ENCODE data around the gene PRG2.

DNA sequence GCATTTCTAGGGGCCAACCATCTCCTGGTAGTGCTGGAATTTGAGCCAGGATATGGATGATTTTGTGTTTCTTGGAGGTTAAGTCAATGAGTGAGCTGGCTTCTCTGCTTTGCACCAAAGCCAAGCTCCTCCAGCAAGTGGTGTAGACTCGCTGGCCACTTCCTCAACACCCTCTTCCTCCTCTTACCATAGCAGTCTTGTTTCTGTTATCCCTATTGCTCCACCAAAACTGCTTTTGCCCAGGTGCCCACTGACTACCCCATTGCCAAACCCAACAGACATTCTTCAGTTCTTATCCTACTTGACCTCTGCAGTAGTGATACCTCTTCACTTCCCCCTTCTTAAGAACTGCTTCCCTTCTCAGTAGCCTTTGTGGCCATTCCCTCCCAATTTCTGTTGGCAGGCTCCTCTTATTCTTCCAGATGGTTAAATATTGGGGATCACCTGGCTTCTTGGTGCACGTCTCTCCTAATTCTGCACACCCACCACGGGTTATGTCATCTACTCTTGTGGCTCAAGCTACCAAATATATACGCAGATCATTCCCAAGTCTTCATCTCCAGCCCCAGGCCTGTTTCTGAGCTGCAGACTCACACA is 7.0 kb upstream of the PRG2 start:
- TF ChIP-seq, protein P1, sequence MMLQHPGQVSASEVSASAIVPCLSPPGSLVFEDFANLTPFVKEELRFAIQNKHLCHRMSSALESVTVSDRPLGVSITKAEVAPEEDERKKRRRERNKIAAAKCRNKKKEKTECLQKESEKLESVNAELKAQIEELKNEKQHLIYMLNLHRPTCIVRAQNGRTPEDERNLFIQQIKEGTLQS (CRISPR knock-in tag; conservative IDR thresholded peaks at IDR 0.05) = no peak
- TF ChIP-seq, protein P2, sequence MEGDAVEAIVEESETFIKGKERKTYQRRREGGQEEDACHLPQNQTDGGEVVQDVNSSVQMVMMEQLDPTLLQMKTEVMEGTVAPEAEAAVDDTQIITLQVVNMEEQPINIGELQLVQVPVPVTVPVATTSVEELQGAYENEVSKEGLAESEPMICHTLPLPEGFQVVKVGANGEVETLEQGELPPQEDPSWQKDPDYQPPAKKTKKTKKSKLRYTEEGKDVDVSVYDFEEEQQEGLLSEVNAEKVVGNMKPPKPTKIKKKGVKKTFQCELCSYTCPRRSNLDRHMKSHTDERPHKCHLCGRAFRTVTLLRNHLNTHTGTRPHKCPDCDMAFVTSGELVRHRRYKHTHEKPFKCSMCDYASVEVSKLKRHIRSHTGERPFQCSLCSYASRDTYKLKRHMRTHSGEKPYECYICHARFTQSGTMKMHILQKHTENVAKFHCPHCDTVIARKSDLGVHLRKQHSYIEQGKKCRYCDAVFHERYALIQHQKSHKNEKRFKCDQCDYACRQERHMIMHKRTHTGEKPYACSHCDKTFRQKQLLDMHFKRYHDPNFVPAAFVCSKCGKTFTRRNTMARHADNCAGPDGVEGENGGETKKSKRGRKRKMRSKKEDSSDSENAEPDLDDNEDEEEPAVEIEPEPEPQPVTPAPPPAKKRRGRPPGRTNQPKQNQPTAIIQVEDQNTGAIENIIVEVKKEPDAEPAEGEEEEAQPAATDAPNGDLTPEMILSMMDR (IDR thresholded peaks at IDR 0.05) = no peak
- no peak for TF ChIP-seq ZNF425 (CRISPR knock-in tag; conservative IDR thresholded peaks at IDR 0.05)
- TF ChIP-seq NFATC4 (CRISPR knock-in tag; IDR thresholded peaks at IDR 0.05) = no peak
- TF ChIP-seq SMAD4 (CRISPR knock-in tag; IDR thresholded peaks at IDR 0.05) = no peak
- no peak for TF ChIP-seq ZNF138 (CRISPR knock-in tag; conservative IDR thresholded peaks at IDR 0.05)
- TF ChIP-seq, protein P3, sequence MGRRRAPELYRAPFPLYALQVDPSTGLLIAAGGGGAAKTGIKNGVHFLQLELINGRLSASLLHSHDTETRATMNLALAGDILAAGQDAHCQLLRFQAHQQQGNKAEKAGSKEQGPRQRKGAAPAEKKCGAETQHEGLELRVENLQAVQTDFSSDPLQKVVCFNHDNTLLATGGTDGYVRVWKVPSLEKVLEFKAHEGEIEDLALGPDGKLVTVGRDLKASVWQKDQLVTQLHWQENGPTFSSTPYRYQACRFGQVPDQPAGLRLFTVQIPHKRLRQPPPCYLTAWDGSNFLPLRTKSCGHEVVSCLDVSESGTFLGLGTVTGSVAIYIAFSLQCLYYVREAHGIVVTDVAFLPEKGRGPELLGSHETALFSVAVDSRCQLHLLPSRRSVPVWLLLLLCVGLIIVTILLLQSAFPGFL (CRISPR knock-in tag; IDR thresholded peaks at IDR 0.05; ENCODE audit: borderline replicate concordance) = no peak
- no peak for TF ChIP-seq NFYB (CRISPR knock-in tag; conservative IDR thresholded peaks at IDR 0.05; ENCODE audit: low read depth)
- TF ChIP-seq MLX (CRISPR knock-in tag; IDR thresholded peaks at IDR 0.05) = no peak
- no peak for TF ChIP-seq ZBTB21 (CRISPR knock-in tag; IDR thresholded peaks at IDR 0.05; ENCODE audit: borderline replicate concordance)
- no peak for TF ChIP-seq GABPB1 (CRISPR knock-in tag; IDR thresholded peaks at IDR 0.05)
- no peak for TF ChIP-seq SP1 (CRISPR knock-in tag; conservative IDR thresholded peaks at IDR 0.05)

All from WTC11 (cell line).